ENCODE data around the gene PSD. TPM values are rescaled to one million over a fixed set of nuclear protein-coding genes. Genes with fewer than 3 reads are reported as not detected.

The PSD gene
- total and polyA plus RNA-seq, 9 of the 15 experiments (the other 6 are each of a cell fraction or from before 2014, with no cell fraction given): 0.11 to 1.7 (median 0.54) TPM; not detected in 2

- TF ChIP-seq ZBTB5 (IDR thresholded peaks at IDR 0.05): no peak
- TF ChIP-seq MLX (CRISPR knock-in tag; conservative IDR thresholded peaks at IDR 0.05): no peak
- no peak for TF ChIP-seq RHOXF2B (CRISPR knock-in tag; conservative IDR thresholded peaks at IDR 0.05)
- TF ChIP-seq TRIM24 (IDR thresholded peaks at IDR 0.05): peak; percentile 85 to 89
- peak; percentile 45; the same call in 1 of the 2 replicates for TF ChIP-seq CREB3L1 (IDR thresholded peaks at IDR 0.05; ENCODE audit: borderline replicate concordance, low read depth)
- no peak for TF ChIP-seq CHD4 (IDR thresholded peaks at IDR 0.05; ENCODE audit: insufficient read depth, insufficient replicate concordance, low read depth, low read length, poor library complexity, severe bottlenecking)
- TF ChIP-seq SUPT5H (IDR thresholded peaks at IDR 0.05): no peak
- TF ChIP-seq TAF15 (IDR thresholded peaks at IDR 0.05; ENCODE audit: low read depth, low read length): no peak
- TF ChIP-seq, protein P1, sequence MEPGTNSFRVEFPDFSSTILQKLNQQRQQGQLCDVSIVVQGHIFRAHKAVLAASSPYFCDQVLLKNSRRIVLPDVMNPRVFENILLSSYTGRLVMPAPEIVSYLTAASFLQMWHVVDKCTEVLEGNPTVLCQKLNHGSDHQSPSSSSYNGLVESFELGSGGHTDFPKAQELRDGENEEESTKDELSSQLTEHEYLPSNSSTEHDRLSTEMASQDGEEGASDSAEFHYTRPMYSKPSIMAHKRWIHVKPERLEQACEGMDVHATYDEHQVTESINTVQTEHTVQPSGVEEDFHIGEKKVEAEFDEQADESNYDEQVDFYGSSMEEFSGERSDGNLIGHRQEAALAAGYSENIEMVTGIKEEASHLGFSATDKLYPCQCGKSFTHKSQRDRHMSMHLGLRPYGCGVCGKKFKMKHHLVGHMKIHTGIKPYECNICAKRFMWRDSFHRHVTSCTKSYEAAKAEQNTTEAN (CRISPR knock-in tag; IDR thresholded peaks at IDR 0.05): no peak
- TF ChIP-seq, protein P2, sequence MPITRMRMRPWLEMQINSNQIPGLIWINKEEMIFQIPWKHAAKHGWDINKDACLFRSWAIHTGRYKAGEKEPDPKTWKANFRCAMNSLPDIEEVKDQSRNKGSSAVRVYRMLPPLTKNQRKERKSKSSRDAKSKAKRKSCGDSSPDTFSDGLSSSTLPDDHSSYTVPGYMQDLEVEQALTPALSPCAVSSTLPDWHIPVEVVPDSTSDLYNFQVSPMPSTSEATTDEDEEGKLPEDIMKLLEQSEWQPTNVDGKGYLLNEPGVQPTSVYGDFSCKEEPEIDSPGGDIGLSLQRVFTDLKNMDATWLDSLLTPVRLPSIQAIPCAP (CRISPR knock-in tag; IDR thresholded peaks at IDR 0.05; ENCODE audit: borderline replicate concordance): no peak
- TF ChIP-seq NR2C2 (CRISPR knock-in tag; IDR thresholded peaks at IDR 0.05): no peak
- TF ChIP-seq NR2C2 (tag; IDR thresholded peaks at IDR 0.05): peak; percentile 77
- TF ChIP-seq ZNF311 (CRISPR knock-in tag; IDR thresholded peaks at IDR 0.05): peak; percentile 49; the same call in 1 of the 2 replicates
- no peak for TF ChIP-seq CSDE1 (IDR thresholded peaks at IDR 0.05)
- TF ChIP-seq ASH1L (IDR thresholded peaks at IDR 0.05; ENCODE audit: borderline replicate concordance, low read depth, partially characterized antibody): no peak
- TF ChIP-seq TSHZ1 (CRISPR knock-in tag; IDR thresholded peaks at IDR 0.05): no peak
- peak; percentile 79 for TF ChIP-seq ZNF589 (CRISPR knock-in tag; IDR thresholded peaks at IDR 0.05; ENCODE audit: low read depth)
- TF ChIP-seq ZNF253 (CRISPR knock-in tag; conservative IDR thresholded peaks at IDR 0.05): no peak
Observed at GRCh38 chr10:102455893-102456471, 37.4 kb upstream of the PSD start (continued).
